Measurements from ENCODE around the gene GABRG3. TPM values are rescaled to one million over a fixed set of nuclear protein-coding genes. Genes with fewer than 3 reads are reported as not detected.

The GABRG3 gene
- total and polyA plus RNA-seq, 7 donors: under 0.01 to 0.28 (median 0.05) TPM; not detected in 3

DNA sequence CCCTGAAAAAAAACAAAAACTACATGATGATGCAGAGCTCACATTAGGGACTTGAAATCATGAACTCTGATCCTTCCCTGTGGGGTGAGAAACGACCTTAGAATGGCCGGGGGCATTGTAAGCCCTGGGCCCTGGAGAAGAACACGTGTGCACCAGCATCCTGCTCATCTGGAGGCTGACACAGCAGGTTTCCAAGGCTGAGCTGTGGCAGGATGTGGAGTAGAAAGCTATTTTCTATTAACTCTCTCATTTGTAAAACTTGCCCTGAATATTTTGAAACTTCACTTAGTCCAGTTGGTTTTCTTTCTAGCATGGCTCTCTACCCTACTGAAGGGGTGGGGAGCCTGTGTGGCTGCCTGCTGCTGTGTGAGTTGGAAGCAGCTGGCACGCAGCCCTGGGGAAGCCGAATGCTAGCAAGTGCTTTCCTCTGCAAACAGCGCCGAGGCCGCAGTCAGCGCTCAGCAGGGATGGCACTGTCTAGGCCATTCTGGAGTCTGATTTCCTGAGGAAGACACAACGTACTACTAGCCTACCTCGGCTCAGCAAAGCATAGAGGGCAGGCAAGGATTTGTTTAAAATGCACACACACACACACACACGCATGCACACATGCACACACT, 58.0 kb downstream of the GABRG3 start:
- no peaks in the 10 kb centered on the region for H3K27me3 ChIP-seq
- TF ChIP-seq POLR2A (IDR thresholded peaks at IDR 0.05) (no peak), EP300 (IDR thresholded peaks at IDR 0.05) (no peak), POLR2AphosphoS5 (IDR thresholded peaks at IDR 0.05) (no peak)
- H3K4me3 ChIP-seq: no peak overlapping the region
- WGBS, 2 donors: 64 to 72% methylated on average over 12 of the region's 12 CpGs
- no peaks in the 10 kb centered on the region for H3K36me3 ChIP-seq
- intact Hi-C loops (cut with DNase I): no loop called here
- peaks cover 0 to 5% (median 0%) of the 10 kb centered on the region in 4 donors for H3K4me1 ChIP-seq
- H3K27ac ChIP-seq: no peak overlapping the region
- no peaks in the 10 kb centered on the region for H3K9me3 ChIP-seq
- no peak for DNase-seq

DNA sequence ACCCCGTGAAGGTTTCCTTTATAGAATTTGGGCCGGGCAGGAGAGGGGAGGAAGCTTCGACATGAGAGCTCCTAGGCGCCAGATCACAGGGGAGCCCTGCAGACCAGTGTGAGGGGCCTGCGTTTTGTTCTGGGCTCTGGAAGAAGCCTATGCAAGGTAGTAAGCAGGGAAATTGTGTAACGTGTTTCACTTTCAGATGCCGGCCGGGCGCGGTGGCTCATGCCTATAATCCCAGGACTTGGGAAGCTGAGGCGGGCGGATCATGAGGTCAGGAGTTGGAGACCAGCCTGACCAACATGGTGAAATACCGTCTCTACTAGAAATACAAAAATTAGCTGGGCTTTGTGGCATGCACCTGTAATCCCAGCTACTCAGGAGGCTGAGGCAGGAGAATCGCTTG, 65.2 kb downstream of the GABRG3 start:
- Histone ChIP-seq H3K36me3 (no peaks in the 10 kb centered on the region), H3K9me3 (no peaks in the 10 kb centered on the region), H3K4me1 (no peaks in the 10 kb centered on the region), H3K4me3 (no peak overlapping the region), H3K27me3 (no peaks in the 10 kb centered on the region), H3K27ac (no peak overlapping the region)
- TF ChIP-seq POLR2A (IDR thresholded peaks at IDR 0.05) (no peak), EP300 (IDR thresholded peaks at IDR 0.05) (no peak), POLR2AphosphoS5 (IDR thresholded peaks at IDR 0.05) (no peak)
- TF ChIP-seq, protein P1, sequence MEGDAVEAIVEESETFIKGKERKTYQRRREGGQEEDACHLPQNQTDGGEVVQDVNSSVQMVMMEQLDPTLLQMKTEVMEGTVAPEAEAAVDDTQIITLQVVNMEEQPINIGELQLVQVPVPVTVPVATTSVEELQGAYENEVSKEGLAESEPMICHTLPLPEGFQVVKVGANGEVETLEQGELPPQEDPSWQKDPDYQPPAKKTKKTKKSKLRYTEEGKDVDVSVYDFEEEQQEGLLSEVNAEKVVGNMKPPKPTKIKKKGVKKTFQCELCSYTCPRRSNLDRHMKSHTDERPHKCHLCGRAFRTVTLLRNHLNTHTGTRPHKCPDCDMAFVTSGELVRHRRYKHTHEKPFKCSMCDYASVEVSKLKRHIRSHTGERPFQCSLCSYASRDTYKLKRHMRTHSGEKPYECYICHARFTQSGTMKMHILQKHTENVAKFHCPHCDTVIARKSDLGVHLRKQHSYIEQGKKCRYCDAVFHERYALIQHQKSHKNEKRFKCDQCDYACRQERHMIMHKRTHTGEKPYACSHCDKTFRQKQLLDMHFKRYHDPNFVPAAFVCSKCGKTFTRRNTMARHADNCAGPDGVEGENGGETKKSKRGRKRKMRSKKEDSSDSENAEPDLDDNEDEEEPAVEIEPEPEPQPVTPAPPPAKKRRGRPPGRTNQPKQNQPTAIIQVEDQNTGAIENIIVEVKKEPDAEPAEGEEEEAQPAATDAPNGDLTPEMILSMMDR (IDR thresholded peaks at IDR 0.05): no peak
- no peak for DNase-seq
- intact Hi-C loops (cut with DNase I): no loop called here
- 87 to 88% methylated on average over 14 of the region's 14 CpGs for WGBS, 2 donors

DNA sequence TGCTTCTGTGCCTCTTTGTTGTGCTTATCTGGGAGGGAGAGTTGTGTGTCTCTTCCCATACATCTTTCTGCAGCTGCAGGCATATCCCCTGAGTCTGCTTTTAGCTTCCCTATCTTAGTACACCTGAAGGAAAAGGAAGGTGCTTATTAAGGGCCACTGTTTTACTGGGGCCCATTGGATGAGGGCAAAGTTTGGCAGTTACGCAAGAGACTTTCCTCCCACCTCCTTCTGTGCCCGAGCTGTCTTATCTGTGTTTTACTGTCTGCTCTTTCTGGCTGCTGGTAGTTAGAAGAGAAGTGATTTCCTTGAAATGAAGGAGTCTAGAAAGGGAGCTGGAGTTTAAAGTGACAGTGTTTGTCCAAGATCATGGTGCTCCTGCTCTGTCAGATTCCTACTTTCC, 66.5 kb downstream of the GABRG3 start:
- H3K4me3 ChIP-seq: no peak overlapping the region
- 46 to 58% methylated on average over 2 of the region's 2 CpGs for WGBS, 2 donors
- DNase-seq: no peak
- intact Hi-C loops (cut with DNase I): no loop called here
- H3K9me3 ChIP-seq: no peaks in the 10 kb centered on the region
- no peaks in the 10 kb centered on the region for H3K27me3 ChIP-seq
- TF ChIP-seq POLR2A (IDR thresholded peaks at IDR 0.05) (no peak), EP300 (IDR thresholded peaks at IDR 0.05) (no peak), POLR2AphosphoS5 (IDR thresholded peaks at IDR 0.05) (no peak)
- TF ChIP-seq, protein P1 (IDR thresholded peaks at IDR 0.05): no peak
- no peak overlapping the region for H3K27ac ChIP-seq
- no peaks in the 10 kb centered on the region for H3K4me1 ChIP-seq
- H3K36me3 ChIP-seq: no peaks in the 10 kb centered on the region

- H3K4me3 ChIP-seq: no peak overlapping the region
- no peak for TF ChIP-seq POLR2AphosphoS5 (IDR thresholded peaks at IDR 0.05)
- TF ChIP-seq POLR2A (IDR thresholded peaks at IDR 0.05): no peak
- TF ChIP-seq EP300 (IDR thresholded peaks at IDR 0.05): no peak
- TF ChIP-seq, protein P1 (IDR thresholded peaks at IDR 0.05): no peak
- intact Hi-C loops (cut with DNase I): no loop called here
- H3K9me3 ChIP-seq: no peaks in the 10 kb centered on the region
- H3K4me1 ChIP-seq: no peaks in the 10 kb centered on the region
- no peak for DNase-seq
- H3K27me3 ChIP-seq: no peaks in the 10 kb centered on the region
- WGBS, 2 donors: 61 to 98% methylated on average over 3 of the region's 3 CpGs
- no peaks in the 10 kb centered on the region for H3K36me3 ChIP-seq
- H3K27ac ChIP-seq: no peak overlapping the region
Observed at GRCh38 chr15:27039152-27039551, 68.2 kb downstream of the GABRG3 start.

DNA sequence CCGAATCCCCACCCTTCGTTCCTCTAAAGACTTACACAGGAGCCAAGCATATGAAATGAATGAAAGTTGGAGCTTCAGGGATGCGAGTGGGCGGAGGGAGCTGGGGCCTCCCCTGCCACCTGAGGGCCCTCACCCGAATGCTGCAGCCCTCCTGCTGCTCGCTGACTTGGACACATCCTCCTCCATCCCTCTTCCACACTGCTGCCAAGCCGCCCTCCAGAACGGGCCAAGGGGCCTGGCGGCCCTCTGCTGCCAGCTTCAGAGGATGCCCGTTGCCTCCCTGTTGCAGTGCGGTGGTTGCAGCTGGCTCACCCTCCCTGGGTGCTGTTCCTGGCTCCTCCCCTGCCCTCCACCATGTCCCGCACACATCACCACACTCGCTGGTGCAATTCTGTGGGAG, 71.2 kb downstream of the GABRG3 start:
- no peaks in the 10 kb centered on the region for H3K36me3 ChIP-seq
- intact Hi-C loops (cut with DNase I): no loop called here
- TF ChIP-seq, protein P1 (IDR thresholded peaks at IDR 0.05): no peak
- TF ChIP-seq EP300 (IDR thresholded peaks at IDR 0.05): no peak
- TF ChIP-seq POLR2A (IDR thresholded peaks at IDR 0.05): no peak
- TF ChIP-seq POLR2AphosphoS5 (IDR thresholded peaks at IDR 0.05): no peak
- no peak overlapping the region for H3K4me3 ChIP-seq
- DNase-seq: no peak
- WGBS, 2 donors: 90 to 92% methylated on average over 13 of the region's 13 CpGs
- H3K9me3 ChIP-seq: no peaks in the 10 kb centered on the region
- H3K4me1 ChIP-seq: no peaks in the 10 kb centered on the region
- no peaks in the 10 kb centered on the region for H3K27me3 ChIP-seq
- no peak overlapping the region for H3K27ac ChIP-seq
